Smooth muscle cell (in vitro differentiated cells): Measurements from ENCODE around the gene CEP63. TPM values are rescaled to one million over a fixed set of nuclear protein-coding genes. Genes with fewer than 3 reads are reported as not detected.

ENCODE experiments used
- DNase-seq: peaks from one replicate; lab custom pipeline; 2025; ENCODE audit not compliant: unreplicated experiment; lab: John Stamatoyannopoulos, UW
- H2AFZ ChIP-seq: fragments of 200-600 bp; sonication (generic); 2 replicates; pipeline ENCODE4 v1.6.0; 2016; ENCODE audit warnings: antibody characterized with exemption, low read depth, mild to moderate bottlenecking
- H3F3A ChIP-seq: fragments of 200-600 bp; sonication (generic); 2 replicates; pipeline ENCODE4 v1.6.0; 2017; ENCODE audit warnings: antibody characterized with exemption, low read depth
- H3K27ac ChIP-seq: fragments of 200-600 bp; sonication (generic); 2 replicates; pipeline ENCODE4 v1.5.1; 2016; ENCODE audit warnings: low read depth, mild to moderate bottlenecking
- H3K27me3 ChIP-seq: fragments of 200-600 bp; sonication (generic); 2 replicates; pipeline ENCODE4 v1.6.1; 2016; ENCODE audit warnings: low read depth, mild to moderate bottlenecking
- H3K36me3 ChIP-seq: fragments of 200-600 bp; sonication (generic); 2 replicates; pipeline ENCODE4 v1.5.1; 2016; ENCODE audit warnings: low read depth
- H3K4me1 ChIP-seq: fragments of 200-600 bp; sonication (generic); 2 replicates; pipeline ENCODE4 v1.5.1; 2016; ENCODE audit warnings: low read depth
- H3K4me2 ChIP-seq: fragments of 200-600 bp; sonication (generic); 2 replicates; pipeline ENCODE4 v1.6.0; 2016; ENCODE audit warnings: mild to moderate bottlenecking
- H3K4me3 ChIP-seq: fragments of 200-600 bp; sonication (generic); 2 replicates; pipeline ENCODE4 v1.5.1; 2016; ENCODE audit warnings: mild to moderate bottlenecking
- H3K79me2 ChIP-seq: fragments of 200-600 bp; sonication (generic); 2 replicates; pipeline ENCODE4 v1.6.0; 2016; ENCODE audit warnings: low read depth, mild to moderate bottlenecking
- H3K9ac ChIP-seq: fragments of 200-600 bp; sonication (generic); 2 replicates; pipeline ENCODE4 v1.6.0; 2016; ENCODE audit warnings: low read depth
- H3K9me3 ChIP-seq: fragments of 200-600 bp; sonication (generic); replicated peaks from 2 replicates; pipeline ENCODE4 v1.5.1; 2016; ENCODE audit warnings: low read depth
- H4K20me1 ChIP-seq: fragments of 200-600 bp; sonication (generic); 2 replicates; pipeline ENCODE4 v1.6.0; 2016; ENCODE audit warnings: low read depth
- CTCF ChIP-seq: fragments of 200-600 bp; sonication (generic); IDR thresholded peaks from 2 replicates; pipeline ENCODE4 v1.5.1; 2017; ENCODE audit warnings: borderline replicate concordance, mild to moderate bottlenecking, antibody characterized with exemption; ENCODE audit not compliant: insufficient read depth, poor library complexity, severe bottlenecking
- WGBS: methylation state at CpG from one replicate; pipeline ENCODE4 v1.1.7; 2016; ENCODE audit warnings: low lambda C conversion rate; 5-methylcytosine and 5-hydroxymethylcytosine counted together
- polyA plus RNA-seq: library from polyadenylated mRNA; unstranded; fragments of >200 nt; fragmentation: Nextera tagmentation; extraction: Ambion mirVana; gene quantifications from 2 replicates; pipeline ENCODE4 v1.2.1, GENCODE V29; 2016
- total RNA-seq: library from RNA; depleted of rRNA; stranded (reverse); fragments of >200 nt; gene quantifications from 2 replicates; pipeline ENCODE4 v1.2.3, GENCODE V29; 2014

Gene CEP63
- total and polyA plus RNA-seq, 2 experiments from 2014 or later, result 16.9 to 24.5 TPM

GRCh38 chr3:134447351-134447750 is 38.5 kb upstream of the CEP63 start:
- H3K4me3 ChIP-seq, result no peak overlapping the region
- peak overlapping the region; percentile 81 for H3K27ac ChIP-seq

DNA sequence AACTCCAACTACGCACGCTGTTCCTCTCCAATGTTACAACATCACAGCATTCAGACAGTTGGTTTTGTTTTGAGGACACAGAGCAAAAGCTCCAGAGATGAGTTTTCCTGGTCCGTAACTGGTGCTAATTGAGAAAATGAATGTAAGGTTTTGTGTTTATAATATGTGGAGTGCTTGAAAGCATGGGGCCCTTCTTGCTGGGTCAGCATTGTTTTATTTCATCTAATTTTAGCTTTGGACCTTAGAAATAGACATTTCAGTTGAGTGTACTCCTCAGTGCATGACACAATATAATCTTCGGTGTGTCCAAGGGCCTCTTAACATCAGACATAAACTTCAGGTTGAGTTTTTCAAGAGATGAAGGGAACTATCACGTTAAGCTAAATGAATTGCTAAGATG is 37.2 kb upstream of the CEP63 start:
- Histone ChIP-seq H3K4me1 (no peaks in the 10 kb centered on the region), H3K27ac (no peak overlapping the region), H3F3A (peaks cover 8% of the 10 kb centered on the region), H3K4me2 (no peak overlapping the region), H3K9me3 (no peaks in the 10 kb centered on the region), H4K20me1 (no peaks in the 10 kb centered on the region), H3K79me2 (no peaks in the 10 kb centered on the region), H3K9ac (no peak overlapping the region), H3K36me3 (no peaks in the 10 kb centered on the region), H2AFZ (no peak overlapping the region), H3K4me3 (no peak overlapping the region), H3K27me3 (no peaks in the 10 kb centered on the region)
- WGBS, result 94% methylated on average over 5 of the region's 5 CpGs
- no peak for TF ChIP-seq CTCF
- no peak for DNase-seq

More at GRCh38 chr3:134447351-134447750, 38.5 kb upstream of the CEP63 start:
- Histone ChIP-seq H2AFZ (no peak overlapping the region), H3F3A (peaks cover 8% of the 10 kb centered on the region), H3K9me3 (no peaks in the 10 kb centered on the region), H3K4me2 (peak overlapping the region; percentile 39), H3K79me2 (no peaks in the 10 kb centered on the region), H3K9ac (peak overlapping the region; percentile 61), H4K20me1 (no peaks in the 10 kb centered on the region), H3K27me3 (no peaks in the 10 kb centered on the region), H3K36me3 (no peaks in the 10 kb centered on the region), H3K4me1 (no peaks in the 10 kb centered on the region)
- DNase-seq, result no peak
- TF ChIP-seq CTCF, result no peak
- 95% methylated on average over 1 of the region's 1 CpG for WGBS

DNA sequence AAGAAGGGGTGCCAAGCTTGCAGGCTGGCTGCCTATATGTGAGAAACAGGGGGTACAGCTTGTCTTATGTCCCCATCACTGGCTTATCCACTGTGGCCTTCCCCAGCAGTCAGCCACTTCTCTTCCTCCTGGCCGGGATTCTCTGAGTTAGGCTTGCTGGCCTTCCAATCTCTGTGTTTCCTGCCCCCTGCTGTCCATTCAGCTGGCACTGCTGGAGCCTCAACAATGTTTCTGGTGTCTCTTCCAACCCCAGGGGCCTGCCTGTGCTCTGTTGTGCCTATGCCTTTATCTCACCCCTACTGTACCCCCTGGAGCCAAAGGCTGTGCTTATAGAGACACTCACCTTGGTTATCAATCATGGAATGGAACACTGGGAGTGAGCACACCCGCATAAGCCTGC is 36.6 kb upstream of the CEP63 start:
- Histone ChIP-seq H3K9ac (no peak overlapping the region), H2AFZ (no peak overlapping the region)
- 60% methylated on average over 2 of the region's 2 CpGs for WGBS

More for the DNA sequence above, 36.6 kb upstream of the CEP63 start:
- H3K9me3 ChIP-seq, result no peaks in the 10 kb centered on the region
- no peak for DNase-seq
- H3K36me3 ChIP-seq, result no peaks in the 10 kb centered on the region
- peak; percentile 26 for TF ChIP-seq CTCF
- no peak overlapping the region for H3K4me2 ChIP-seq
- H3K79me2 ChIP-seq, result no peaks in the 10 kb centered on the region
- no peaks in the 10 kb centered on the region for H3K4me1 ChIP-seq
- peaks cover 8% of the 10 kb centered on the region for H3F3A ChIP-seq
- H3K27ac ChIP-seq, result no peak overlapping the region
- H3K27me3 ChIP-seq, result no peaks in the 10 kb centered on the region
- H4K20me1 ChIP-seq, result no peaks in the 10 kb centered on the region
- no peak overlapping the region for H3K4me3 ChIP-seq
